ENCODE results near the gene ACOT11.

ACOT11 gene

DNA sequence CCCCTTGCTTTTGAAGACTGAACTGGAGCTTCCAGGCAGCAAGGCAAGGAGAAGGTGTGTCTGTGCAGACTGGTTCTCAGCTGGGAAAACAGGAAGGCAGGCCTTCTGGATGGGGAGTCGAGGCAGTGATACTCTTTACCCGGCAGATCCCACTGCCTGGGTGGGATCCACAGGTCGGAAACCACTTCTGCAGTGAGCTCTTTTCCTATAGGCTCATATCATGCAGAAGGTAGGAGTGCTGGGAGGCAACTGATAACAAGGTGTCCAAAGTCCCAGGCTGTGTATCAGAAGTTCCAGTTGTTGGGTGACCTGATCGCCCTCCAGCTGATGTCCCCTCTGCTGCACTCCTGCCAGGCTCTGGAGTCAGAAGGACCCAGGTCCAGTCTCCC is 17.1 kb downstream of the ACOT11 start (continued):
- TF ChIP-seq, protein P1, sequence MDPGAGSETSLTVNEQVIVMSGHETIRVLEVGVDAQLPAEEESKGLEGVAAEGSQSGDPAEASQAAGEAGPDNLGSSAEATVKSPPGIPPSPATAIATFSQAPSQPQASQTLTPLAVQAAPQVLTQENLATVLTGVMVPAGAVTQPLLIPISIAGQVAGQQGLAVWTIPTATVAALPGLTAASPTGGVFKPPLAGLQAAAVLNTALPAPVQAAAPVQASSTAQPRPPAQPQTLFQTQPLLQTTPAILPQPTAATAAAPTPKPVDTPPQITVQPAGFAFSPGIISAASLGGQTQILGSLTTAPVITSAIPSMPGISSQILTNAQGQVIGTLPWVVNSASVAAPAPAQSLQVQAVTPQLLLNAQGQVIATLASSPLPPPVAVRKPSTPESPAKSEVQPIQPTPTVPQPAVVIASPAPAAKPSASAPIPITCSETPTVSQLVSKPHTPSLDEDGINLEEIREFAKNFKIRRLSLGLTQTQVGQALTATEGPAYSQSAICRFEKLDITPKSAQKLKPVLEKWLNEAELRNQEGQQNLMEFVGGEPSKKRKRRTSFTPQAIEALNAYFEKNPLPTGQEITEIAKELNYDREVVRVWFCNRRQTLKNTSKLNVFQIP (CRISPR knock-in tag; IDR thresholded peaks at IDR 0.05; ENCODE audit: borderline replicate concordance, low read depth) = no peak
- TF ChIP-seq ZNF8 (CRISPR knock-in tag; IDR thresholded peaks at IDR 0.05) (no peak), ZC3H10 (CRISPR knock-in tag; IDR thresholded peaks at IDR 0.05) (no peak), GLIS3 (CRISPR knock-in tag; IDR thresholded peaks at IDR 0.05) (no peak), ISL1 (CRISPR knock-in tag; IDR thresholded peaks at IDR 0.05) (no peak), ESRRG (CRISPR knock-in tag; IDR thresholded peaks at IDR 0.05) (no peak), PPARA (CRISPR knock-in tag; IDR thresholded peaks at IDR 0.05; ENCODE audit: borderline replicate concordance) (no peak), SNAI2 (CRISPR knock-in tag; IDR thresholded peaks at IDR 0.05) (no peak)
- TF ChIP-seq, protein P2, sequence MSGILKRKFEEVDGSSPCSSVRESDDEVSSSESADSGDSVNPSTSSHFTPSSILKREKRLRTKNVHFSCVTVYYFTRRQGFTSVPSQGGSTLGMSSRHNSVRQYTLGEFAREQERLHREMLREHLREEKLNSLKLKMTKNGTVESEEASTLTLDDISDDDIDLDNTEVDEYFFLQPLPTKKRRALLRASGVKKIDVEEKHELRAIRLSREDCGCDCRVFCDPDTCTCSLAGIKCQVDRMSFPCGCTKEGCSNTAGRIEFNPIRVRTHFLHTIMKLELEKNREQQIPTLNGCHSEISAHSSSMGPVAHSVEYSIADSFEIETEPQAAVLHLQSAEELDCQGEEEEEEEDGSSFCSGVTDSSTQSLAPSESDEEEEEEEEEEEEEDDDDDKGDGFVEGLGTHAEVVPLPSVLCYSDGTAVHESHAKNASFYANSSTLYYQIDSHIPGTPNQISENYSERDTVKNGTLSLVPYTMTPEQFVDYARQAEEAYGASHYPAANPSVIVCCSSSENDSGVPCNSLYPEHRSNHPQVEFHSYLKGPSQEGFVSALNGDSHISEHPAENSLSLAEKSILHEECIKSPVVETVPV (CRISPR knock-in tag; IDR thresholded peaks at IDR 0.05) = no peak

DNA sequence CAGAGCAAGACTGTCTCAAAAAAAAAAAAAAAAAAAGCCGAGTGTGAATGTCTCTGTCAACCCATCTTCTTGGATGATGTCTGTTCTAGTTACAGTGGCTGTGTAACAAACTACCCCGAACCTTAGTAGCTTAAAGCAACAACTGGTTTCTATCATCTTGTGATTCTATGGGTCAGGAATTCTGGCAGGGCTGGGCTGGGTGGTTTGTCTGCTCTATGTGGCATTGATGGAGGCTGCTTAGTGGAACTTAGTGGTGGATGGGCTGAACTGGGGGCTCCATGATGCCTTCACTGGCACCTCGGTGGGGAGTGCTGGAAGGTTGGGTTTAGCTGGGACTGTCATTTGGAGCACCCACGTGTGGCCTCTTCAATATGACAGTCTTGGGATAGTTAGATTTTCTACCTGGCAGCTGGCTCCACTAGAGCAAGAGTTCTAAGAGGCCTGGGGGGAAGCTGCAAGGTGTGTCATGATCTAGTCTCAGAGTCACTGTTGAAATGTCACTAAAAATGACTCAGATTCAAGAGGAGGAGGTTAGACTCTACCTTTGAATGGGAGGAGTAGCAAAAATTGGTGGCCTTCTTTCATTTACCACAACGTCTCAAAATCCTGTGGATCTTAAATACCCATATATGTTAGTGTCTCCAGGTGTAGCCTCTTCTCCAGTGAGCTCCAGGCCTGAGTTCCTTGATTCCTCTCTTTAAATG is 18.6 kb downstream of the ACOT11 start:
- TF ChIP-seq PPARA (CRISPR knock-in tag; IDR thresholded peaks at IDR 0.05; ENCODE audit: borderline replicate concordance) = no peak
- TF ChIP-seq ZFP3 (CRISPR knock-in tag; IDR thresholded peaks at IDR 0.05) = no peak
- TF ChIP-seq SNAI2 (CRISPR knock-in tag; IDR thresholded peaks at IDR 0.05) = no peak
- no peak for ATAC-seq

DNA sequence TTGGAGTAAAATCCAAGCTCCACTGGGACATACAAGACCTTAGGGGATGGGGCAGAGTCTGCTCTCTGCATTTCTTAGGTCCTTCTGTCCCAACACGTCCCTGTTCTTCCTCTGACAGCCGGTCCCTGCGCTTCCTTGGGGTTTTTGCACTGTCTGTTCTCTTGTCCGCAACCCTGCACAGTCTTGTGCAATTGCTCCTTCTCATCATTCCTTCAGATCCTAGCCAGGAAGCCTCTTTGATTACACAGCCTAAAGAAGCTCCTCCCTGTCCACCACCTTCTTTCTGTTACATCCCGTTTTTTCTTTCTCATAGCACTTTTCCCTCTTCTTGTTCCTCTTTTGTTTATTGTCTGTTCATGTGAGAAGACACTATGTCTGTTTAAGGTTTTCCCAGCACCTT is 19.9 kb downstream of the ACOT11 start:
- no peak for ATAC-seq
- no peak for TF ChIP-seq ZFP3 (CRISPR knock-in tag; IDR thresholded peaks at IDR 0.05)
- no peak for TF ChIP-seq TOX (CRISPR knock-in tag; IDR thresholded peaks at IDR 0.05; ENCODE audit: borderline replicate concordance)
- TF ChIP-seq, protein P3, sequence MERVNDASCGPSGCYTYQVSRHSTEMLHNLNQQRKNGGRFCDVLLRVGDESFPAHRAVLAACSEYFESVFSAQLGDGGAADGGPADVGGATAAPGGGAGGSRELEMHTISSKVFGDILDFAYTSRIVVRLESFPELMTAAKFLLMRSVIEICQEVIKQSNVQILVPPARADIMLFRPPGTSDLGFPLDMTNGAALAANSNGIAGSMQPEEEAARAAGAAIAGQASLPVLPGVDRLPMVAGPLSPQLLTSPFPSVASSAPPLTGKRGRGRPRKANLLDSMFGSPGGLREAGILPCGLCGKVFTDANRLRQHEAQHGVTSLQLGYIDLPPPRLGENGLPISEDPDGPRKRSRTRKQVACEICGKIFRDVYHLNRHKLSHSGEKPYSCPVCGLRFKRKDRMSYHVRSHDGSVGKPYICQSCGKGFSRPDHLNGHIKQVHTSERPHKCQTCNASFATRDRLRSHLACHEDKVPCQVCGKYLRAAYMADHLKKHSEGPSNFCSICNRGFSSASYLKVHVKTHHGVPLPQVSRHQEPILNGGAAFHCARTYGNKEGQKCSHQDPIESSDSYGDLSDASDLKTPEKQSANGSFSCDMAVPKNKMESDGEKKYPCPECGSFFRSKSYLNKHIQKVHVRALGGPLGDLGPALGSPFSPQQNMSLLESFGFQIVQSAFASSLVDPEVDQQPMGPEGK (CRISPR knock-in tag; IDR thresholded peaks at IDR 0.05; ENCODE audit: borderline replicate concordance) = no peak
- TF ChIP-seq, protein P1 (CRISPR knock-in tag; IDR thresholded peaks at IDR 0.05; ENCODE audit: borderline replicate concordance, low read depth) = no peak
- no peak for TF ChIP-seq ZFP30 (CRISPR knock-in tag; IDR thresholded peaks at IDR 0.05)
- no peak for TF ChIP-seq ZC3H10 (CRISPR knock-in tag; IDR thresholded peaks at IDR 0.05)
- TF ChIP-seq RARB (CRISPR knock-in tag; IDR thresholded peaks at IDR 0.05) = no peak
- TF ChIP-seq PPARA (CRISPR knock-in tag; IDR thresholded peaks at IDR 0.05; ENCODE audit: borderline replicate concordance) = no peak
- TF ChIP-seq SNAI2 (CRISPR knock-in tag; IDR thresholded peaks at IDR 0.05) = no peak
- TF ChIP-seq, protein P4, sequence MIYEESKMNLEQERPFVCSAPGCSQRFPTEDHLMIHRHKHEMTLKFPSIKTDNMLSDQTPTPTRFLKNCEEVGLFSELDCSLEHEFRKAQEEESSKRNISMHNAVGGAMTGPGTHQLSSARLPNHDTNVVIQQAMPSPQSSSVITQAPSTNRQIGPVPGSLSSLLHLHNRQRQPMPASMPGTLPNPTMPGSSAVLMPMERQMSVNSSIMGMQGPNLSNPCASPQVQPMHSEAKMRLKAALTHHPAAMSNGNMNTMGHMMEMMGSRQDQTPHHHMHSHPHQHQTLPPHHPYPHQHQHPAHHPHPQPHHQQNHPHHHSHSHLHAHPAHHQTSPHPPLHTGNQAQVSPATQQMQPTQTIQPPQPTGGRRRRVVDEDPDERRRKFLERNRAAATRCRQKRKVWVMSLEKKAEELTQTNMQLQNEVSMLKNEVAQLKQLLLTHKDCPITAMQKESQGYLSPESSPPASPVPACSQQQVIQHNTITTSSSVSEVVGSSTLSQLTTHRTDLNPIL (CRISPR knock-in tag; IDR thresholded peaks at IDR 0.05; ENCODE audit: low read depth) = no peak

DNA sequence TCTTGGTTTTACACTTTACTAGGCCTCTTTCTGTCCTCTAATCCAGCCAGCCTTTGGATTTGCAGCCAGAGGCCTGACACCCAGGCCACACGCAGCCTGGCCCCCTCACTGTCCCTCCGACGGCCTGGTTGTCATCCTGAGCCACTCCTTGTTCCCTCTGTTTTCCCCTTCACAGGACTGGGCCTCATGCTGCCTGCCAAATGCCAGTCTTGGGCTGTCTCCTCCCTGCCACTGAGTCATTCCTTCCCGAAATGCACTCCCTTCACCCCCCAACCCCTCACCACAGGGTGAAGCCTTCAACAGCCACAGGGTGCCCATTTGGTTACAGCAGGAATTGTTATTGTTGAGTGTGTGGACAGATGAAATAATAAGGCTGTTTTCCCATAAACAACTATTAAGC is 21.3 kb downstream of the ACOT11 start:
- TF ChIP-seq ZC3H10 (CRISPR knock-in tag; IDR thresholded peaks at IDR 0.05) = no peak
- no peak for TF ChIP-seq CSDC2 (CRISPR knock-in tag; IDR thresholded peaks at IDR 0.05)
- no peak for TF ChIP-seq ARNTL (CRISPR knock-in tag; IDR thresholded peaks at IDR 0.05; ENCODE audit: borderline replicate concordance, low read depth)
- TF ChIP-seq, protein P4 (CRISPR knock-in tag; IDR thresholded peaks at IDR 0.05; ENCODE audit: low read depth) = no peak
- no peak for TF ChIP-seq ZFP3 (CRISPR knock-in tag; IDR thresholded peaks at IDR 0.05)
- TF ChIP-seq GLIS3 (CRISPR knock-in tag; IDR thresholded peaks at IDR 0.05) = no peak
- no peak for TF ChIP-seq TCF4 (CRISPR knock-in tag; IDR thresholded peaks at IDR 0.05; ENCODE audit: borderline replicate concordance)
- no peak for TF ChIP-seq ZNF8 (CRISPR knock-in tag; IDR thresholded peaks at IDR 0.05)
- TF ChIP-seq, protein P5, sequence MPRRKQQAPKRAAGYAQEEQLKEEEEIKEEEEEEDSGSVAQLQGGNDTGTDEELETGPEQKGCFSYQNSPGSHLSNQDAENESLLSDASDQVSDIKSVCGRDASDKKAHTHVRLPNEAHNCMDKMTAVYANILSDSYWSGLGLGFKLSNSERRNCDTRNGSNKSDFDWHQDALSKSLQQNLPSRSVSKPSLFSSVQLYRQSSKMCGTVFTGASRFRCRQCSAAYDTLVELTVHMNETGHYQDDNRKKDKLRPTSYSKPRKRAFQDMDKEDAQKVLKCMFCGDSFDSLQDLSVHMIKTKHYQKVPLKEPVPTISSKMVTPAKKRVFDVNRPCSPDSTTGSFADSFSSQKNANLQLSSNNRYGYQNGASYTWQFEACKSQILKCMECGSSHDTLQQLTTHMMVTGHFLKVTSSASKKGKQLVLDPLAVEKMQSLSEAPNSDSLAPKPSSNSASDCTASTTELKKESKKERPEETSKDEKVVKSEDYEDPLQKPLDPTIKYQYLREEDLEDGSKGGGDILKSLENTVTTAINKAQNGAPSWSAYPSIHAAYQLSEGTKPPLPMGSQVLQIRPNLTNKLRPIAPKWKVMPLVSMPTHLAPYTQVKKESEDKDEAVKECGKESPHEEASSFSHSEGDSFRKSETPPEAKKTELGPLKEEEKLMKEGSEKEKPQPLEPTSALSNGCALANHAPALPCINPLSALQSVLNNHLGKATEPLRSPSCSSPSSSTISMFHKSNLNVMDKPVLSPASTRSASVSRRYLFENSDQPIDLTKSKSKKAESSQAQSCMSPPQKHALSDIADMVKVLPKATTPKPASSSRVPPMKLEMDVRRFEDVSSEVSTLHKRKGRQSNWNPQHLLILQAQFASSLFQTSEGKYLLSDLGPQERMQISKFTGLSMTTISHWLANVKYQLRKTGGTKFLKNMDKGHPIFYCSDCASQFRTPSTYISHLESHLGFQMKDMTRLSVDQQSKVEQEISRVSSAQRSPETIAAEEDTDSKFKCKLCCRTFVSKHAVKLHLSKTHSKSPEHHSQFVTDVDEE (CRISPR knock-in tag; IDR thresholded peaks at IDR 0.05) = no peak
- no peak for TF ChIP-seq ESRRG (CRISPR knock-in tag; IDR thresholded peaks at IDR 0.05)
- no peak for TF ChIP-seq ZNF70 (CRISPR knock-in tag; IDR thresholded peaks at IDR 0.05)
- no peak for TF ChIP-seq OSR1 (CRISPR knock-in tag; IDR thresholded peaks at IDR 0.05)
- no peak for TF ChIP-seq ISL1 (CRISPR knock-in tag; IDR thresholded peaks at IDR 0.05)
- no peak for TF ChIP-seq ZNF565 (CRISPR knock-in tag; conservative IDR thresholded peaks at IDR 0.05; ENCODE audit: low read depth)
- TF ChIP-seq TOX (CRISPR knock-in tag; IDR thresholded peaks at IDR 0.05; ENCODE audit: borderline replicate concordance) = no peak
- ATAC-seq = no peak
